Tibial nerve (tissue), 4 donors: ENCODE data around the gene ATF4.

Source experiments
- EP300 ChIP-seq, 2 donors: sonication (generic); formaldehyde crosslinking; IDR thresholded peaks; one replicate each; pipeline ENCODE4 v1.6.1; 2017; ENCODE audit warnings: antibody characterized with exemption in 2 of 2, mild to moderate bottlenecking in 1 of 2
- TF ChIP-seq, protein P1 (sequence below), 5 experiments: fragments of 200-600 bp in 3 of 5; fragments of 450-650 bp in 2 of 5; sonication (generic) in 3 of 5; IDR thresholded peaks; one replicate each; pipeline ENCODE4 v1.5.1; 2016 to 2019; ENCODE audit warnings: antibody characterized with exemption in 5 of 5, mild to moderate bottlenecking in 3 of 5, moderate library complexity in 2 of 5

DNA sequence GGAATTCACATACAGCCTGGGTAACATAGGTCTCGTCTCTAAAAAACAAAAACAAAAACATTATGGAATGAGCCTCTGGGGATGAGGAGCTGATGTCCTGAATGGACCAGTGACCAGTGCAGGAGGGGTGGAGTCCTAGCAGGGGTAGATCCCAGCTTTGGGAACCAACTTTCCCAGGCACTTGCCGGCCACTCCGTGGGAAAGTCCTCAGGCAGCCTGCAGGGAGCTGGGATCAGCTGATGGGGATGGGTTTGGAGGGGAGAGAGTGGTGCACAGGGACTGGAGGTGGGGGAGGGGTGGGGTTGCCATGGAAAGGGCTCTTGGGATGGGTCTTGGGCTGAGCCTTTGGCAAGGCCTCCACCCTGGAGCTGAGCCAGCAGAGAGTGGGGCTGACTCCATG, 44.5 kb upstream of the ATF4 start:
- TF ChIP-seq, protein P1, sequence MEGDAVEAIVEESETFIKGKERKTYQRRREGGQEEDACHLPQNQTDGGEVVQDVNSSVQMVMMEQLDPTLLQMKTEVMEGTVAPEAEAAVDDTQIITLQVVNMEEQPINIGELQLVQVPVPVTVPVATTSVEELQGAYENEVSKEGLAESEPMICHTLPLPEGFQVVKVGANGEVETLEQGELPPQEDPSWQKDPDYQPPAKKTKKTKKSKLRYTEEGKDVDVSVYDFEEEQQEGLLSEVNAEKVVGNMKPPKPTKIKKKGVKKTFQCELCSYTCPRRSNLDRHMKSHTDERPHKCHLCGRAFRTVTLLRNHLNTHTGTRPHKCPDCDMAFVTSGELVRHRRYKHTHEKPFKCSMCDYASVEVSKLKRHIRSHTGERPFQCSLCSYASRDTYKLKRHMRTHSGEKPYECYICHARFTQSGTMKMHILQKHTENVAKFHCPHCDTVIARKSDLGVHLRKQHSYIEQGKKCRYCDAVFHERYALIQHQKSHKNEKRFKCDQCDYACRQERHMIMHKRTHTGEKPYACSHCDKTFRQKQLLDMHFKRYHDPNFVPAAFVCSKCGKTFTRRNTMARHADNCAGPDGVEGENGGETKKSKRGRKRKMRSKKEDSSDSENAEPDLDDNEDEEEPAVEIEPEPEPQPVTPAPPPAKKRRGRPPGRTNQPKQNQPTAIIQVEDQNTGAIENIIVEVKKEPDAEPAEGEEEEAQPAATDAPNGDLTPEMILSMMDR (IDR thresholded peaks at IDR 0.05), result no peak
- TF ChIP-seq EP300 (IDR thresholded peaks at IDR 0.05), result no peak
